Measurements from ENCODE around the gene CD6. TPM values are rescaled to one million over a fixed set of nuclear protein-coding genes. Genes with fewer than 3 reads are reported as not detected.

The CD6 gene
- total RNA-seq, result 1 to 10 TPM in 1 of 2 donors, under 1 TPM in 1; 0.67 to 1.9 TPM
- long read RNA-seq, result 0 reads

GRCh38 chr11:60971520-60971919 lies at the start of gene CD6:
CD6 (plus strand) TSS chr11:60971680; CDS start chr11:60971866, 186 bp downstream.
- DNase-seq (no peak), ATAC-seq (no peak)
- intact Hi-C loops (cut with DNase I, micrococcal nuclease), result no loop called here

GRCh38 chr11:60921777-60922335 lies 49.6 kb upstream of the CD6 start:
- intact Hi-C loops (cut with DNase I, micrococcal nuclease), result no loop called here
- no peak for DNase-seq
- no peak for ATAC-seq

- no peak for ATAC-seq
- DNase-seq, result no peak
- intact Hi-C loops (cut with DNase I, micrococcal nuclease), result no loop called here
Measured at GRCh38 chr11:60922906-60923305, 48.6 kb upstream of the CD6 start.

GRCh38 chr11:60923326-60923725 lies 48.2 kb upstream of the CD6 start:
- ATAC-seq (no peak), DNase-seq (no peak)
- intact Hi-C loops (cut with DNase I, micrococcal nuclease), result no loop called here

- DNase-seq (no peak), ATAC-seq (peak; percentile 19)
- intact Hi-C loops (cut with DNase I, micrococcal nuclease), result no loop called here
Measured at GRCh38 chr11:60923800-60924109, 47.7 kb upstream of the CD6 start.

- intact Hi-C loops (cut with DNase I, micrococcal nuclease), result no loop called here
- DNase-seq (peak; percentile 69 to 83), ATAC-seq (peak; percentile 95)
Measured at GRCh38 chr11:60924110-60924905, 47.2 kb upstream of the CD6 start, which contains the start of gene TMEM132A. TMEM132A (plus strand) TSS chr11:60924460; CDS start chr11:60924634, 174 bp downstream.

- intact Hi-C loops (cut with DNase I, micrococcal nuclease), result no loop called here
- ATAC-seq, result no peak
- no peak for DNase-seq
Measured at GRCh38 chr11:60924906-60925853, 46.3 kb upstream of the CD6 start.

- no peak for DNase-seq
- ATAC-seq, result no peak
- intact Hi-C loops (cut with DNase I, micrococcal nuclease), result no loop called here
Measured at GRCh38 chr11:60925868-60926267, 45.6 kb upstream of the CD6 start.

GRCh38 chr11:60926500-60926899 lies 45.0 kb upstream of the CD6 start:
- DNase-seq (no peak), ATAC-seq (no peak)
- intact Hi-C loops (cut with DNase I, micrococcal nuclease), result no loop called here

GRCh38 chr11:60927061-60927592 lies 44.4 kb upstream of the CD6 start:
- DNase-seq, result no peak
- intact Hi-C loops (cut with DNase I, micrococcal nuclease), result no loop called here
- ATAC-seq, result no peak

GRCh38 chr11:60927600-60927999 lies 43.9 kb upstream of the CD6 start:
- intact Hi-C loops (cut with DNase I, micrococcal nuclease), result no loop called here
- DNase-seq (no peak), ATAC-seq (no peak)

- DNase-seq, result no peak
- intact Hi-C loops (cut with DNase I, micrococcal nuclease), result no loop called here
- no peak for ATAC-seq
Measured at GRCh38 chr11:60928563-60929001, 42.9 kb upstream of the CD6 start.

- intact Hi-C loops (cut with DNase I, micrococcal nuclease), result no loop called here
- no peak for ATAC-seq
- no peak for DNase-seq
Measured at GRCh38 chr11:60929764-60930163, 41.7 kb upstream of the CD6 start.

- DNase-seq, result no peak
- intact Hi-C loops (cut with DNase I, micrococcal nuclease), result no loop called here
- ATAC-seq, result no peak
Measured at GRCh38 chr11:60930394-60930793, 41.1 kb upstream of the CD6 start.

- intact Hi-C loops (cut with DNase I, micrococcal nuclease), result no loop called here
- no peak for DNase-seq
- no peak for ATAC-seq
Measured at GRCh38 chr11:60931917-60932316, 39.6 kb upstream of the CD6 start.

- DNase-seq (no peak), ATAC-seq (no peak)
- intact Hi-C loops (cut with DNase I, micrococcal nuclease), result no loop called here
Measured at GRCh38 chr11:60932605-60933356, 38.7 kb upstream of the CD6 start.

GRCh38 chr11:60933416-60934123 lies 37.9 kb upstream of the CD6 start:
- ATAC-seq (no peak), DNase-seq (no peak)
- intact Hi-C loops (cut with DNase I, micrococcal nuclease), result no loop called here

GRCh38 chr11:60934124-60934789 lies 37.2 kb upstream of the CD6 start:
- DNase-seq, result no peak
- intact Hi-C loops (cut with DNase I, micrococcal nuclease), result no loop called here
- ATAC-seq, result no peak

All from left colon (tissue), 2 donors.